ENCODE results near the gene MRFAP1.

- TF ChIP-seq, protein P1, sequence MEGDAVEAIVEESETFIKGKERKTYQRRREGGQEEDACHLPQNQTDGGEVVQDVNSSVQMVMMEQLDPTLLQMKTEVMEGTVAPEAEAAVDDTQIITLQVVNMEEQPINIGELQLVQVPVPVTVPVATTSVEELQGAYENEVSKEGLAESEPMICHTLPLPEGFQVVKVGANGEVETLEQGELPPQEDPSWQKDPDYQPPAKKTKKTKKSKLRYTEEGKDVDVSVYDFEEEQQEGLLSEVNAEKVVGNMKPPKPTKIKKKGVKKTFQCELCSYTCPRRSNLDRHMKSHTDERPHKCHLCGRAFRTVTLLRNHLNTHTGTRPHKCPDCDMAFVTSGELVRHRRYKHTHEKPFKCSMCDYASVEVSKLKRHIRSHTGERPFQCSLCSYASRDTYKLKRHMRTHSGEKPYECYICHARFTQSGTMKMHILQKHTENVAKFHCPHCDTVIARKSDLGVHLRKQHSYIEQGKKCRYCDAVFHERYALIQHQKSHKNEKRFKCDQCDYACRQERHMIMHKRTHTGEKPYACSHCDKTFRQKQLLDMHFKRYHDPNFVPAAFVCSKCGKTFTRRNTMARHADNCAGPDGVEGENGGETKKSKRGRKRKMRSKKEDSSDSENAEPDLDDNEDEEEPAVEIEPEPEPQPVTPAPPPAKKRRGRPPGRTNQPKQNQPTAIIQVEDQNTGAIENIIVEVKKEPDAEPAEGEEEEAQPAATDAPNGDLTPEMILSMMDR (IDR thresholded peaks at IDR 0.05; ENCODE audit: poor library complexity) = no peak
- no peak for TF ChIP-seq EZH2phosphoT487 (IDR thresholded peaks at IDR 0.05; ENCODE audit: low read depth, severe bottlenecking, unreplicated experiment)
Measured at GRCh38 chr4:6605114-6605513, 35.4 kb upstream of the MRFAP1 start.
